ENCODE results near the gene THSD4. TPM values are rescaled to one million over a fixed set of nuclear protein-coding genes. Genes with fewer than 3 reads are reported as not detected.

THSD4 gene
- total and polyA plus RNA-seq, 4 donors, result 6.0 to 42.4 (median 18.5) TPM

GRCh38 chr15:71301958-71302621 is 186.8 kb downstream of the THSD4 start:
- DNase-seq (no peak), ATAC-seq (ENCODE audit: insufficient read depth, low FRiP score) (no peak)
- 71 to 84% methylated on average over 5 of the region's 5 CpGs for WGBS, 2 donors
- no peaks in the 10 kb centered on the region for H3K9me3 ChIP-seq (ENCODE audit: control insufficient read depth in 4 of 4, insufficient read depth in 3 of 4, low read length in 3 of 4)
- peaks cover 0 to 24% (median 2%) of the 10 kb centered on the region in 5 donors for H3K4me1 ChIP-seq (ENCODE audit: control insufficient read depth in 5 of 5, insufficient read depth in 5 of 5, low read length in 5 of 5)
- H3K27ac ChIP-seq (ENCODE audit: low read depth in 1 of 2, low read length in 1 of 2), result peak overlapping the region in 1 of 2 donors; percentile 57
- H3K4me3 ChIP-seq, result no peak overlapping the region
- no peaks in the 10 kb centered on the region for H3K36me3 ChIP-seq (ENCODE audit: control insufficient read depth in 4 of 4, insufficient read depth in 4 of 4, low read length in 4 of 4)
- no peak overlapping the region for H3K9ac ChIP-seq (ENCODE audit: insufficient read depth in 1 of 2, low read length in 2 of 2)
- no peaks in the 10 kb centered on the region for H3K27me3 ChIP-seq (ENCODE audit: control insufficient read depth in 3 of 3, insufficient read depth in 3 of 3, low read length in 2 of 3)
- no peak for TF ChIP-seq CTCF (IDR thresholded peaks at IDR 0.05; ENCODE audit: control extremely low read depth, extremely low read depth)

- no peak for TF ChIP-seq CTCF (IDR thresholded peaks at IDR 0.05; ENCODE audit: control extremely low read depth, extremely low read depth)
- no peak for ATAC-seq (ENCODE audit: insufficient read depth, low FRiP score)
Observed at GRCh38 chr15:71302861-71303410, 187.7 kb downstream of the THSD4 start.

GRCh38 chr15:71303977-71304376 is 188.7 kb downstream of the THSD4 start:
- DNase-seq (no peak), ATAC-seq (ENCODE audit: insufficient read depth, low FRiP score) (no peak)
- WGBS, 2 donors, result 94 to 95% methylated on average over 2 of the region's 2 CpGs
- H3K4me3 ChIP-seq, result no peak overlapping the region
- H3K27me3 ChIP-seq (ENCODE audit: control insufficient read depth in 3 of 3, insufficient read depth in 3 of 3, low read length in 2 of 3), result no peaks in the 10 kb centered on the region
- no peak overlapping the region for H3K9ac ChIP-seq (ENCODE audit: insufficient read depth in 1 of 2, low read length in 2 of 2)
- peak overlapping the region in 1 of 2 donors; percentile 24 for H3K27ac ChIP-seq (ENCODE audit: low read depth in 1 of 2, low read length in 1 of 2)
- peaks cover 0 to 24% (median 2%) of the 10 kb centered on the region in 5 donors for H3K4me1 ChIP-seq (ENCODE audit: control insufficient read depth in 5 of 5, insufficient read depth in 5 of 5, low read length in 5 of 5)
- no peak for TF ChIP-seq CTCF (IDR thresholded peaks at IDR 0.05; ENCODE audit: control extremely low read depth, extremely low read depth)
- H3K36me3 ChIP-seq (ENCODE audit: control insufficient read depth in 4 of 4, insufficient read depth in 4 of 4, low read length in 4 of 4), result no peaks in the 10 kb centered on the region
- peaks cover 0 to 2% (median 0%) of the 10 kb centered on the region in 4 donors for H3K9me3 ChIP-seq (ENCODE audit: control insufficient read depth in 4 of 4, insufficient read depth in 3 of 4, low read length in 3 of 4)

More at GRCh38 chr15:71302861-71303410, 187.7 kb downstream of the THSD4 start:
- Histone ChIP-seq H3K9me3 (ENCODE audit: control insufficient read depth in 4 of 4, insufficient read depth in 3 of 4, low read length in 3 of 4) (peaks cover 0 to under 1% (median 0%) of the 10 kb centered on the region in 4 donors), H3K4me1 (ENCODE audit: control insufficient read depth in 5 of 5, insufficient read depth in 5 of 5, low read length in 5 of 5) (peaks cover 0 to 24% (median 2%) of the 10 kb centered on the region in 5 donors), H3K4me3 (no peak overlapping the region), H3K9ac (ENCODE audit: insufficient read depth in 1 of 2, low read length in 2 of 2) (no peak overlapping the region), H3K27ac (ENCODE audit: low read depth in 1 of 2, low read length in 1 of 2) (no peak overlapping the region), H3K36me3 (ENCODE audit: control insufficient read depth in 4 of 4, insufficient read depth in 4 of 4, low read length in 4 of 4) (no peaks in the 10 kb centered on the region), H3K27me3 (ENCODE audit: control insufficient read depth in 3 of 3, insufficient read depth in 3 of 3, low read length in 2 of 3) (no peaks in the 10 kb centered on the region)
- DNase-seq, result peak in 1 of 3 donors; percentile 51
- 81 to 86% methylated on average over 6 of the region's 6 CpGs for WGBS, 2 donors

Data from lung (tissue), 12 donors.